Endometrial microvascular endothelial cells (primary cell): Measurements from ENCODE around the gene AUP1. TPM values are rescaled to one million over a fixed set of nuclear protein-coding genes. Genes with fewer than 3 reads are reported as not detected.

Experiments
- in situ Hi-C: cut with HindIII; loops from 2 replicates; pipeline ENCODE4 v1.10.0; 2017; ENCODE audit warnings: low sequenced_read_pairs, low pct_unique_long_range_greater_than_20kb; ENCODE audit errors: inconsistent ontology term
- total RNA-seq: library from RNA; depleted of rRNA; stranded (reverse); fragments of >200 nt; gene quantifications from one replicate; pipeline ENCODE4 v1.2.3, GENCODE V29; 2015; ENCODE audit errors: inconsistent ontology term

Gene AUP1
- total RNA-seq, 1 donor from 2014 or later, result 135 TPM

- in situ Hi-C loops, result no loop called here
Observed at GRCh38 chr2:74502720-74503505, 26.6 kb downstream of the AUP1 start.

GRCh38 chr2:74502147-74502719 lies 27.3 kb downstream of the AUP1 start:
- in situ Hi-C loops, result no loop called here

GRCh38 chr2:74501335-74502071 lies 28.0 kb downstream of the AUP1 start:
- in situ Hi-C loops, result no loop called here

GRCh38 chr2:74500578-74500946 lies 28.9 kb downstream of the AUP1 start:
- in situ Hi-C loops, result no loop called here

GRCh38 chr2:74499940-74500577 lies 29.4 kb downstream of the AUP1 start:
- in situ Hi-C loops, result no loop called here

- in situ Hi-C loops, result no loop called here
Observed at GRCh38 chr2:74499267-74499939, 30.1 kb downstream of the AUP1 start, which contains the start of gene LBX2. TSS of gene LBX2 (minus strand) at chr2:74499603. CDS start at chr2:74499537, 66 bp downstream.

GRCh38 chr2:74498500-74499266 lies 30.8 kb downstream of the AUP1 start:
- in situ Hi-C loops, result no loop called here

GRCh38 chr2:74497777-74498499 lies 31.6 kb downstream of the AUP1 start:
- in situ Hi-C loops, result no loop called here

- in situ Hi-C loops, result no loop called here
Observed at GRCh38 chr2:74496997-74497776, 32.3 kb downstream of the AUP1 start.

- in situ Hi-C loops, result no loop called here
Observed at GRCh38 chr2:74495440-74495839, 34.1 kb downstream of the AUP1 start.

GRCh38 chr2:74493546-74493945 lies 36.0 kb downstream of the AUP1 start:
- in situ Hi-C loops, result no loop called here

- in situ Hi-C loops, result no loop called here
Observed at GRCh38 chr2:74491648-74492544, 37.6 kb downstream of the AUP1 start.

- in situ Hi-C loops, result no loop called here
Observed at GRCh38 chr2:74489906-74490305, 39.6 kb downstream of the AUP1 start.

- in situ Hi-C loops, result no loop called here
Observed at GRCh38 chr2:74488643-74489481, 40.6 kb downstream of the AUP1 start.

GRCh38 chr2:74486141-74486540 lies 43.4 kb downstream of the AUP1 start:
- in situ Hi-C loops, result no loop called here
